H9 (cell line): ENCODE results near the gene AGA. TPM values are rescaled to one million over a fixed set of nuclear protein-coding genes. Genes with fewer than 3 reads are reported as not detected.

Experiments
- DNase-seq: peaks from one replicate; pipeline ENCODE4 v3.0.0-alpha.2; 2017
- H2AFZ ChIP-seq: one replicate; pipeline ENCODE4 v1.6.1; 2013; ENCODE audit warnings: mild to moderate bottlenecking, low read length, control low read depth, moderate library complexity
- H2AK5ac ChIP-seq: 2 replicates; pipeline ENCODE4 v1.6.1; 2013; ENCODE audit warnings: low read length, control low read depth, mixed read lengths; ENCODE audit not compliant: insufficient read length
- H2BK120ac ChIP-seq: one replicate; pipeline ENCODE4 v1.6.1; 2013; ENCODE audit warnings: low read depth, mild to moderate bottlenecking, low read length, control low read depth, inconsistent platforms; ENCODE audit not compliant: poor library complexity, severe bottlenecking
- H2BK12ac ChIP-seq: 2 replicates; pipeline ENCODE4 v1.6.1; 2013; ENCODE audit warnings: low read length, control low read depth, mixed read lengths, low read depth; ENCODE audit not compliant: insufficient read length
- H2BK15ac ChIP-seq: 2 replicates; pipeline ENCODE4 v1.6.1; 2013; ENCODE audit warnings: low read depth, low read length, control low read depth
- H2BK20ac ChIP-seq: one replicate; pipeline ENCODE4 v1.6.1; 2013; ENCODE audit warnings: low read depth, mild to moderate bottlenecking, low read length, control low read depth, inconsistent platforms; ENCODE audit not compliant: poor library complexity, severe bottlenecking
- H2BK5ac ChIP-seq: 2 replicates; pipeline ENCODE4 v1.6.1; 2013; ENCODE audit warnings: low read length, control low read depth, mixed read lengths; ENCODE audit not compliant: insufficient read length
- H3K14ac ChIP-seq: 2 replicates; pipeline ENCODE4 v1.6.1; 2013; ENCODE audit warnings: low read length, control low read depth; ENCODE audit not compliant: insufficient read depth
- H3K18ac ChIP-seq: 2 replicates; pipeline ENCODE4 v1.6.1; 2013; ENCODE audit warnings: low read depth, mild to moderate bottlenecking, mixed read lengths, low read length, control low read depth; ENCODE audit not compliant: insufficient read length
- H3K23ac ChIP-seq: 2 replicates; pipeline ENCODE4 v1.6.1; 2013; ENCODE audit warnings: low read length, control low read depth, mixed read lengths, low read depth; ENCODE audit not compliant: insufficient read length
- H3K23me2 ChIP-seq: 2 replicates; pipeline ENCODE4 v1.6.1; 2013; ENCODE audit warnings: low read depth, mild to moderate bottlenecking, mixed read lengths, low read length, control low read depth; ENCODE audit not compliant: insufficient read length, poor library complexity, severe bottlenecking
- H3K27ac ChIP-seq: 2 replicates; pipeline ENCODE4 v1.5.1; 2013; ENCODE audit warnings: low read length, control low read depth, mixed read lengths, low read depth; ENCODE audit not compliant: insufficient read length
- H3K27me3 ChIP-seq: 2 replicates; pipeline ENCODE4 v1.6.1; 2013; ENCODE audit warnings: low read length, control low read depth, inconsistent platforms; ENCODE audit not compliant: insufficient read depth
- H3K4ac ChIP-seq: 2 replicates; pipeline ENCODE4 v1.6.1; 2013; ENCODE audit warnings: low read depth, mild to moderate bottlenecking, control low read depth, inconsistent platforms, low read length, moderate library complexity
- H3K4me1 ChIP-seq: 2 replicates; pipeline ENCODE4 v1.6.1; 2013; ENCODE audit warnings: low read length, control low read depth, inconsistent platforms; ENCODE audit not compliant: insufficient read depth
- H3K4me2 ChIP-seq: 2 replicates; pipeline ENCODE4 v1.6.1; 2013; ENCODE audit warnings: low read length, control low read depth, mixed read lengths; ENCODE audit not compliant: insufficient read length, insufficient read depth
- H3K56ac ChIP-seq: 2 replicates; pipeline ENCODE4 v1.6.1; 2013; ENCODE audit warnings: low read depth, mild to moderate bottlenecking, mixed read lengths, low read length, control low read depth; ENCODE audit not compliant: insufficient read length
- H3K79me1 ChIP-seq: 2 replicates; pipeline ENCODE4 v1.6.1; 2013; ENCODE audit warnings: low read depth, mild to moderate bottlenecking, moderate library complexity, low read length, control low read depth, inconsistent platforms; ENCODE audit not compliant: insufficient read depth, poor library complexity, severe bottlenecking
- H3K79me2 ChIP-seq: 2 replicates; pipeline ENCODE4 v1.6.1; 2013; ENCODE audit warnings: low read length, control low read depth, inconsistent platforms; ENCODE audit not compliant: insufficient read depth
- H3K9ac ChIP-seq: 2 replicates; pipeline ENCODE4 v1.6.1; 2013; ENCODE audit warnings: low read length, control low read depth, mixed read lengths; ENCODE audit not compliant: insufficient read length; ENCODE audit errors: extremely low read depth
- H3K9me3 ChIP-seq: one replicate; pipeline ENCODE4 v1.6.1; 2013; ENCODE audit warnings: low read depth, low read length, inconsistent platforms; ENCODE audit not compliant: control insufficient read depth
- H3T11ph ChIP-seq: one replicate; pipeline ENCODE4 v1.6.1; 2013; ENCODE audit warnings: mild to moderate bottlenecking, low read length, control low read depth, inconsistent platforms
- H4K20me1 ChIP-seq: one replicate; pipeline ENCODE4 v1.6.1; 2013; ENCODE audit not compliant: control insufficient read depth, insufficient read length, insufficient read depth
- H4K5ac ChIP-seq: 2 replicates; pipeline ENCODE4 v1.6.1; 2013; ENCODE audit warnings: low read depth, mild to moderate bottlenecking, mixed read lengths, low read length, control low read depth; ENCODE audit not compliant: insufficient read length
- H4K8ac ChIP-seq: replicated peaks from 2 replicates; pipeline ENCODE4 v1.6.1; 2013; ENCODE audit warnings: low read length, control low read depth, mixed read lengths, low read depth; ENCODE audit not compliant: insufficient read length
- H4K91ac ChIP-seq: 2 replicates; pipeline ENCODE4 v1.6.1; 2013; ENCODE audit warnings: low read depth, mild to moderate bottlenecking, moderate library complexity, mixed read lengths, low read length, control low read depth; ENCODE audit not compliant: insufficient read length
- H3K27ac Mint-ChIP-seq, 3 experiments: 2 replicates in 2 of 3; 3 replicates in 1 of 3; pipeline ENCODE4 v1.8.0; 2020 to 2021; ENCODE audit warnings: mixed read lengths in 3 of 3, mild to moderate bottlenecking in 1 of 3, moderate library complexity in 1 of 3
- H3K27me3 Mint-ChIP-seq: 2 replicates; pipeline ENCODE4 v1.8.0; 2021; ENCODE audit warnings: low read depth, mild to moderate bottlenecking, moderate library complexity, mixed read lengths
- H3K36me3 Mint-ChIP-seq, 3 experiments: 2 replicates in 2 of 3; 3 replicates in 1 of 3; pipeline ENCODE4 v1.8.0; 2020 to 2021; ENCODE audit warnings: low read depth in 3 of 3, mixed read lengths in 3 of 3; ENCODE audit not compliant: insufficient read depth in 1 of 3
- H3K4me1 Mint-ChIP-seq, 2 experiments: 2 replicates each; pipeline ENCODE4 v1.8.0; 2020; ENCODE audit warnings: mixed read lengths in 2 of 2
- H3K4me3 Mint-ChIP-seq, 2 experiments: 2 replicates in 1 of 2; 3 replicates in 1 of 2; pipeline ENCODE4 v1.8.0; 2020 to 2021; ENCODE audit warnings: mild to moderate bottlenecking in 2 of 2, mixed read lengths in 2 of 2, moderate library complexity in 1 of 2
- H3K9me3 Mint-ChIP-seq, 2 experiments: 2 replicates in 1 of 2; 3 replicates in 1 of 2; pipeline ENCODE4 v1.8.0; 2020; ENCODE audit warnings: mild to moderate bottlenecking in 2 of 2, mixed read lengths in 2 of 2, moderate library complexity in 1 of 2
- CTCF ChIP-seq: fragments of 200-600 bp; sonication (generic); conservative IDR thresholded peaks from 3 replicates; pipeline ENCODE4 v1.8.0; 2021; ENCODE audit warnings: antibody characterized with exemption, mild to moderate bottlenecking
- WGBS: extraction: QIAGEN DNeasy Blood & Tissue Kit; methylation state at CpG from one replicate; pipeline ENCODE4 v1.1.7; 2013; ENCODE audit warnings: missing lambda C conversion rate, low lambda C conversion rate, mixed read lengths; ENCODE audit not compliant: insufficient read length; ENCODE audit errors: extremely low coverage; 5-methylcytosine and 5-hydroxymethylcytosine counted together
- total RNA-seq: library from RNA; stranded (reverse); gene quantifications from 2 replicates; pipeline ENCODE4 v1.2.1, GENCODE V29; 2021

AGA gene
- total RNA-seq, 1 experiment from 2014 or later: 10.0 TPM

GRCh38 chr4:177385576-177386277, 56.5 kb downstream of the AGA start:
- Histone ChIP-seq H3K79me1 (no peaks in the 10 kb centered on the region), H3K4me2 (no peak overlapping the region), H3K27me3 (no peaks in the 10 kb centered on the region), H3K56ac (no peak overlapping the region), H2AK5ac (no peak overlapping the region), H4K20me1 (no peaks in the 10 kb centered on the region), H2AFZ (no peak overlapping the region), H3K9ac (no peak overlapping the region), H4K5ac (no peak overlapping the region), H2BK15ac (no peak overlapping the region), H3K4me1 (no peaks in the 10 kb centered on the region), H2BK20ac (no peak overlapping the region), H2BK5ac (no peak overlapping the region), H2BK12ac (no peak overlapping the region), H3T11ph (no peak overlapping the region), H3K23ac (no peak overlapping the region), H3K18ac (no peak overlapping the region), H3K23me2 (no peaks in the 10 kb centered on the region), H3K14ac (no peak overlapping the region), H2BK120ac (no peak overlapping the region), H4K91ac (no peak overlapping the region), H3K27ac (no peak overlapping the region), H3K9me3 (no peaks in the 10 kb centered on the region), H3K79me2 (no peaks in the 10 kb centered on the region), H4K8ac (no peak overlapping the region), H3K4ac (no peak overlapping the region)
- Mint-ChIP-seq H3K4me1 (no peaks in the 10 kb centered on the region), H3K27me3 (no peaks in the 10 kb centered on the region; the same call in 1 of the 2 replicates), H3K36me3 (peaks cover 2 to 4% (median 3%) of the 10 kb centered on the region in 3 experiments; a peak in 5 of 7 replicates), H3K27ac (no peak overlapping the region), H3K4me3 (no peak overlapping the region), H3K9me3 (peaks cover 3 to 7% of the 10 kb centered on the region in 2 experiments; a peak in 2 of 5 replicates)
- no peak for TF ChIP-seq CTCF
- no CpG with 5 or more reads among the region's 2 CpGs for WGBS
- DNase-seq: no peak
